Medulla oblongata (tissue), 1 donor: Measurements from ENCODE around the gene RBFOX2.
"Not testable (repeated sequence)": the region's sequence is repeated elsewhere in the genome, so short reads cannot be mapped to it uniquely, and the experiment has no call there.

Experiments used
- DNase-seq: peaks from one replicate; pipeline ENCODE4 v3.0.0-alpha.2; 2015; ENCODE audit errors: extremely low spot score

The RBFOX2 gene

GRCh38 chr22:36008565-36008964 lies 20.1 kb downstream of the RBFOX2 start:
- DNase-seq: no peak

- DNase-seq: no peak
These were observed 20.5 kb downstream of the RBFOX2 start for GRCh38 chr22:36008131-36008530.

- no peak for DNase-seq
These were observed 24.5 kb downstream of the RBFOX2 start for GRCh38 chr22:36003972-36004674.

- DNase-seq: no peak
These were observed 25.8 kb downstream of the RBFOX2 start for GRCh38 chr22:36002718-36003260.

- no peak for DNase-seq
These were observed 26.5 kb downstream of the RBFOX2 start for GRCh38 chr22:36002084-36002483.

- DNase-seq: no peak
These were observed 29.9 kb downstream of the RBFOX2 start for GRCh38 chr22:35998748-35999147.

- no peak for DNase-seq
These were observed 31.2 kb downstream of the RBFOX2 start for GRCh38 chr22:35997438-35997837.

- DNase-seq: no peak
These were observed 32.0 kb downstream of the RBFOX2 start for GRCh38 chr22:35996596-35996995.

GRCh38 chr22:35995772-35996171 lies 32.9 kb downstream of the RBFOX2 start:
- DNase-seq: peak; percentile 17

- DNase-seq: no peak
These were observed 33.3 kb downstream of the RBFOX2 start for GRCh38 chr22:35995348-35995747.

- not testable (repeated sequence) for DNase-seq
These were observed 34.9 kb downstream of the RBFOX2 start for GRCh38 chr22:35993727-35994126.

- no peak for DNase-seq
These were observed 35.4 kb downstream of the RBFOX2 start for GRCh38 chr22:35993048-35993714.

- DNase-seq: no peak
These were observed 37.5 kb downstream of the RBFOX2 start for GRCh38 chr22:35991168-35991567.

GRCh38 chr22:35988030-35988429 lies 40.6 kb downstream of the RBFOX2 start:
- DNase-seq: no peak

GRCh38 chr22:35987487-35987886 lies 41.1 kb downstream of the RBFOX2 start:
- DNase-seq: no peak

GRCh38 chr22:35986088-35986487 lies 42.5 kb downstream of the RBFOX2 start:
- DNase-seq: peak; percentile 23

- DNase-seq: no peak
These were observed 43.3 kb downstream of the RBFOX2 start for GRCh38 chr22:35985371-35985770.

GRCh38 chr22:35984183-35985175 lies 44.1 kb downstream of the RBFOX2 start:
- DNase-seq: no peak

GRCh38 chr22:35981900-35982299 lies 46.7 kb downstream of the RBFOX2 start:
- DNase-seq: no peak

GRCh38 chr22:35978889-35979288 lies 49.7 kb downstream of the RBFOX2 start:
- DNase-seq: no peak

GRCh38 chr22:35978201-35978600 lies 50.4 kb downstream of the RBFOX2 start:
- no peak for DNase-seq

GRCh38 chr22:35977136-35977535 lies 51.5 kb downstream of the RBFOX2 start:
- no peak for DNase-seq
